NCI-H146 treated with DMSO at 0.1 percent for 48 hours (cell line): ENCODE data around the gene HCN1.
"Not testable (repeated sequence)": the region's sequence is repeated elsewhere in the genome, so short reads cannot be mapped to it uniquely, and the experiment has no call there.

Experiments
- DNase-seq: peaks from one replicate; lab custom pipeline; 2025; ENCODE audit not compliant: unreplicated experiment; lab: John Stamatoyannopoulos, UW

HCN1 gene

GRCh38 chr5:45437752-45438151 lies 258.4 kb downstream of the HCN1 start:
- no peak for DNase-seq

GRCh38 chr5:45417285-45417998 lies 278.7 kb downstream of the HCN1 start:
- DNase-seq = peak; percentile 29

- DNase-seq = no peak
Measured at GRCh38 chr5:45414620-45415573, 281.3 kb downstream of the HCN1 start.

GRCh38 chr5:45411971-45412612 lies 284.1 kb downstream of the HCN1 start:
- DNase-seq = no peak

GRCh38 chr5:45410304-45410995 lies 285.7 kb downstream of the HCN1 start:
- no peak for DNase-seq

- DNase-seq = no peak
Measured at GRCh38 chr5:45408067-45408466, 288.1 kb downstream of the HCN1 start.

- no peak for DNase-seq
Measured at GRCh38 chr5:45402804-45403455, 293.2 kb downstream of the HCN1 start.

- no peak for DNase-seq
Measured at GRCh38 chr5:45399041-45399440, 297.1 kb downstream of the HCN1 start.

- no peak for DNase-seq
Measured at GRCh38 chr5:45385321-45386058, 310.7 kb downstream of the HCN1 start.

GRCh38 chr5:45383985-45384384 lies 312.2 kb downstream of the HCN1 start:
- DNase-seq = no peak

- DNase-seq = no peak
Measured at GRCh38 chr5:45382583-45382982, 313.6 kb downstream of the HCN1 start.

GRCh38 chr5:45376417-45376816 lies 319.8 kb downstream of the HCN1 start:
- DNase-seq = no peak

- no peak for DNase-seq
Measured at GRCh38 chr5:45372629-45373028, 323.6 kb downstream of the HCN1 start.

- DNase-seq = not testable (repeated sequence)
Measured at GRCh38 chr5:45371423-45371822, 324.8 kb downstream of the HCN1 start.

- DNase-seq = no peak
Measured at GRCh38 chr5:45355189-45355992, 340.8 kb downstream of the HCN1 start.

- no peak for DNase-seq
Measured at GRCh38 chr5:45336464-45336863, 359.7 kb downstream of the HCN1 start.

GRCh38 chr5:45335978-45336377 lies 360.2 kb downstream of the HCN1 start:
- DNase-seq = no peak

GRCh38 chr5:45335346-45335745 lies 360.8 kb downstream of the HCN1 start:
- no peak for DNase-seq

- no peak for DNase-seq
Measured at GRCh38 chr5:45334939-45335338, 361.2 kb downstream of the HCN1 start.
